ENCODE results near the gene PLCXD1. TPM values are rescaled to one million over a fixed set of nuclear protein-coding genes. Genes with fewer than 3 reads are reported as not detected.

PLCXD1 gene
- total and polyA plus RNA-seq, 9 of the 15 experiments (the other 6 are each of a cell fraction or from before 2014, with no cell fraction given), result 6.0 to 60.2 (median 39.5) TPM

DNA sequence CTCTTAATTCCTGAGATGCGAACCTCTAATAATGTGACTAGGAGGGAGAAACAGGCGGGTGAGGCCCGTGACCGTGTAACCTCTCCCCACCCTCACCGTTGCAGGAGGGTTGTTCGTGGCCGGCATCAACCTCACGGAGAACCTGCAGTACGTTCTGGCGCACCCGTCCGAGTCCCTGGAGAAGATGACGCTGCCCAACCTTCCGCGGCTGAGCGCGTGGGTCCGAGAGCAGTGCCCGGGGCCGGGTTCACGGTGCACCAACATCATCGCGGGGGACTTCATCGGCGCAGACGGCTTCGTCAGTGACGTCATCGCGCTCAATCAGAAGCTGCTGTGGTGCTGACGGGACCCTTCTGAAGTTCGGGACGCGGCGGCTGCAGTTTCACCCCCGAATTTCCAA is 17.8 kb downstream of the PLCXD1 start:
- H3K79me2 ChIP-seq (ENCODE audit: control insufficient read depth, insufficient read depth, low read length), result no peaks in the 10 kb centered on the region
- no peaks in the 10 kb centered on the region for H3K4me1 ChIP-seq (replicated peaks in 1 of 2; ENCODE audit: control insufficient read depth in 2 of 2, insufficient read depth in 2 of 2, low read length in 2 of 2)
- ATAC-seq (no peak), DNase-seq (ENCODE audit: extremely low read depth in 1 of 4, low spot score in 3 of 4) (no peak), FAIRE-seq (no peak)
- H3K27ac ChIP-seq (ENCODE audit: extremely low read depth, low read depth, low read length), result no peak overlapping the region
- no peak overlapping the region for H3K4me3 ChIP-seq
- H3K36me3 ChIP-seq (ENCODE audit: control insufficient read depth, insufficient read depth, low read length), result peaks cover 56% of the 10 kb centered on the region; the same call in 2 of the 3 replicates
- WGBS (ENCODE audit: insufficient coverage, low coverage, missing lambda C conversion rate), result 91% methylated on average over 4 of the region's 36 CpGs
- H2AFZ ChIP-seq (ENCODE audit: low read depth, low read length), result no peak overlapping the region
- TF ChIP-seq ZNF785 (CRISPR knock-in tag; IDR thresholded peaks at IDR 0.05) (no peak), POLR2G (IDR thresholded peaks at IDR 0.05; ENCODE audit: low read depth, low read length) (peak; percentile 66)
- H3K9me1 ChIP-seq (ENCODE audit: control insufficient read depth, insufficient read depth, low read length), result no peaks in the 10 kb centered on the region
- in situ Hi-C loops (cut with MboI), result no loop called here
- ChIA-PET CTCF (ENCODE audit: low intra/inter-chr PET ratio) (no interaction called here), POLR2A (no interaction called here)
- H4K20me1 ChIP-seq (replicated peaks; ENCODE audit: control insufficient read depth, insufficient read depth, low read length), result no peaks in the 10 kb centered on the region
- no peak overlapping the region for H3K4me2 ChIP-seq (ENCODE audit: insufficient read depth, low read length)
- H3K9me3 ChIP-seq (replicated peaks; ENCODE audit: control insufficient read depth, insufficient read depth, low read depth, low read length), result no peaks in the 10 kb centered on the region
- no peak overlapping the region for H3K9ac ChIP-seq (ENCODE audit: insufficient read depth in 1 of 2, low read depth in 2 of 2, low read length in 2 of 2)
- intact Hi-C loops (cut with micrococcal nuclease), result no loop called here
- no TSS peak for BruUV-seq (replicated peaks)
- H3K27me3 ChIP-seq (ENCODE audit: control insufficient read depth in 2 of 2, insufficient read depth in 2 of 2, low read length in 2 of 2), result no peaks in the 10 kb centered on the region

DNA sequence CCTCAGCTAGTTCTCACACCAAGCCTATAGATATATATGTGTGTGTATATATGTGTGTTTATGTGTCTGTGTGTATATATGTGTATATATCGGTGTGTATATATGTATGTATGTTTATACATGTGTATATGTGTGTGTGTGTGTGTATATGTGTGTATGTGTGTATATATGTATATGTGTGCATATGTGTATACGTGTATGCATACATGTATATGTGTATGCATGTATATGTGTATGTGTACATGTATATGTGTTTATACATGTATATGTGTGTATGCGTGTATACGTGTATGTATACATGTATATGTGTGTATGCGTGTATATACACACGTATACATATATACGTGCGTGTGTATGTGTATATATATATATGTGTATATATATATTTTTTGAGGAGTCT is 19.2 kb downstream of the PLCXD1 start:
- H3K27ac ChIP-seq (ENCODE audit: extremely low read depth, low read depth, low read length), result no peak overlapping the region
- H3K9me1 ChIP-seq (ENCODE audit: control insufficient read depth, insufficient read depth, low read length), result no peaks in the 10 kb centered on the region
- H3K4me3 ChIP-seq, result no peak overlapping the region
- in situ Hi-C loops (cut with MboI) (no loop called here), intact Hi-C loops (cut with micrococcal nuclease) (no loop called here)
- no peaks in the 10 kb centered on the region for H3K4me1 ChIP-seq (replicated peaks in 1 of 2; ENCODE audit: control insufficient read depth in 2 of 2, insufficient read depth in 2 of 2, low read length in 2 of 2)
- H2AFZ ChIP-seq (ENCODE audit: low read depth, low read length), result no peak overlapping the region
- TF ChIP-seq KDM1A (IDR thresholded peaks at IDR 0.05) (peak in 1 of 2 experiments; percentile 90; a peak in 2 of 4 replicates), ARID2 (IDR thresholded peaks at IDR 0.05) (peak; percentile 55; the same call in 1 of the 2 replicates), NFIX (CRISPR knock-in tag; IDR thresholded peaks at IDR 0.05; ENCODE audit: low read depth) (peak; percentile 6; the same call in 1 of the 2 replicates), PHF20 (IDR thresholded peaks at IDR 0.05; ENCODE audit: partially characterized antibody) (peak; percentile 30), KLF16 (IDR thresholded peaks at IDR 0.05) (no peak)
- TF ChIP-seq, protein P1, sequence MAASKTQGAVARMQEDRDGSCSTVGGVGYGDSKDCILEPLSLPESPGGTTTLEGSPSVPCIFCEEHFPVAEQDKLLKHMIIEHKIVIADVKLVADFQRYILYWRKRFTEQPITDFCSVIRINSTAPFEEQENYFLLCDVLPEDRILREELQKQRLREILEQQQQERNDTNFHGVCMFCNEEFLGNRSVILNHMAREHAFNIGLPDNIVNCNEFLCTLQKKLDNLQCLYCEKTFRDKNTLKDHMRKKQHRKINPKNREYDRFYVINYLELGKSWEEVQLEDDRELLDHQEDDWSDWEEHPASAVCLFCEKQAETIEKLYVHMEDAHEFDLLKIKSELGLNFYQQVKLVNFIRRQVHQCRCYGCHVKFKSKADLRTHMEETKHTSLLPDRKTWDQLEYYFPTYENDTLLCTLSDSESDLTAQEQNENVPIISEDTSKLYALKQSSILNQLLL (CRISPR knock-in tag; IDR thresholded peaks at IDR 0.05; ENCODE audit: borderline replicate concordance), result 0 out of 2 replicates have a peak, but pooled peaks have one; percentile 20
- no peaks in the 10 kb centered on the region for H3K79me2 ChIP-seq (ENCODE audit: control insufficient read depth, insufficient read depth, low read length)
- peaks cover 51% of the 10 kb centered on the region; the same call in 2 of the 3 replicates for H3K36me3 ChIP-seq (ENCODE audit: control insufficient read depth, insufficient read depth, low read length)
- H3K9ac ChIP-seq (ENCODE audit: insufficient read depth in 1 of 2, low read depth in 2 of 2, low read length in 2 of 2), result no peak overlapping the region
- CTCF ChIA-PET (ENCODE audit: low intra/inter-chr PET ratio), result no interaction called here
- no peaks in the 10 kb centered on the region for H3K9me3 ChIP-seq (replicated peaks; ENCODE audit: control insufficient read depth, insufficient read depth, low read depth, low read length)
- WGBS (ENCODE audit: insufficient coverage, low coverage, missing lambda C conversion rate), result 96% methylated on average over 8 of the region's 8 CpGs
- POLR2A ChIA-PET, result no interaction called here
- no peak for DNase-seq (ENCODE audit: extremely low read depth in 1 of 4, low spot score in 3 of 4)
- no peaks in the 10 kb centered on the region for H4K20me1 ChIP-seq (replicated peaks; ENCODE audit: control insufficient read depth, insufficient read depth, low read length)
- no peaks in the 10 kb centered on the region for H3K27me3 ChIP-seq (ENCODE audit: control insufficient read depth in 2 of 2, insufficient read depth in 2 of 2, low read length in 2 of 2)
- H3K4me2 ChIP-seq (ENCODE audit: insufficient read depth, low read length), result no peak overlapping the region
- no peak for ATAC-seq
- no peak for FAIRE-seq
- no TSS peak for BruUV-seq (replicated peaks)
